Cardiac muscle cell (in vitro differentiated cells and primary cell): ENCODE results near the gene PPHLN1. TPM values are rescaled to one million over a fixed set of nuclear protein-coding genes. Genes with fewer than 3 reads are reported as not detected.
A peak's percentile ranks its signal among the peaks of the same experiment; 100 is the strongest.

Experiments
- DNase-seq, 2 donors: peaks; one replicate each; pipeline versions ENCODE4 v3.0.0 to v3.0.0-alpha.2; 2010 to 2017; ENCODE audit warnings: low read depth in 1 of 2, low spot score in 1 of 2
- H3K27ac ChIP-seq: fragments of 200-600 bp; sonication (generic); 2 replicates; pipeline ENCODE4 v1.5.1; 2016
- H3K27me3 ChIP-seq: fragments of 200-600 bp; sonication (generic); 2 replicates; pipeline ENCODE4 v1.6.0; 2016; ENCODE audit warnings: control low read depth
- H3K36me3 ChIP-seq: fragments of 200-600 bp; sonication (generic); 2 replicates; pipeline ENCODE4 v1.5.1; 2016; ENCODE audit warnings: control low read depth
- H3K4me1 ChIP-seq: fragments of 200-600 bp; sonication (generic); 2 replicates; pipeline ENCODE4 v1.8.1; 2017; ENCODE audit warnings: low read depth, mild to moderate bottlenecking, mixed run types
- H3K4me3 ChIP-seq: fragments of 200-600 bp; sonication (generic); 2 replicates; pipeline ENCODE4 v1.5.1; 2016; ENCODE audit warnings: mild to moderate bottlenecking
- H3K9me3 ChIP-seq: fragments of 200-600 bp; sonication (generic); 2 replicates; pipeline ENCODE4 v1.5.1; 2017; ENCODE audit warnings: low read depth, mild to moderate bottlenecking, control low read depth
- CTCF ChIP-seq: IDR thresholded peaks from 2 replicates; pipeline ENCODE4 v1.5.1; 2012; ENCODE audit warnings: low read depth, mild to moderate bottlenecking, low read length
- polyA plus RNA-seq: library from polyadenylated mRNA; unstranded; fragments of >200 nt; fragmentation: Nextera tagmentation; extraction: Ambion mirVana; gene quantifications from 2 replicates; pipeline ENCODE4 v1.2.1, GENCODE V29; 2016
- total RNA-seq: library from RNA; depleted of rRNA; stranded (reverse); fragments of >200 nt; gene quantifications from 2 replicates; pipeline ENCODE4 v1.2.3, GENCODE V29; 2016

PPHLN1 gene
- total and polyA plus RNA-seq, 2 experiments from 2014 or later: 70.6 to 77.6 TPM

- no peaks in the 10 kb centered on the region for H3K27me3 ChIP-seq
- H3K36me3 ChIP-seq: no peaks in the 10 kb centered on the region
- no peak for TF ChIP-seq CTCF
- H3K27ac ChIP-seq: peak overlapping the region; percentile 95
- no peaks in the 10 kb centered on the region for H3K9me3 ChIP-seq
- H3K4me3 ChIP-seq: no peak overlapping the region
- DNase-seq: no peak
- peaks cover 33% of the 10 kb centered on the region for H3K4me1 ChIP-seq
Measured at GRCh38 chr12:42486407-42486806, 160.4 kb downstream of the PPHLN1 start.

GRCh38 chr12:42490261-42490842 is 164.4 kb downstream of the PPHLN1 start:
- Histone ChIP-seq H3K4me3 (no peak overlapping the region), H3K27me3 (no peaks in the 10 kb centered on the region), H3K36me3 (no peaks in the 10 kb centered on the region), H3K27ac (peak overlapping the region; percentile 22), H3K4me1 (peaks cover 48% of the 10 kb centered on the region), H3K9me3 (no peaks in the 10 kb centered on the region)
- DNase-seq: no peak
- TF ChIP-seq CTCF: no peak

Other genes starting within 250 kb of the PPHLN1 start
- 9.4 and 15.6 TPM in 2 replicates for gene GXYLT1, start 181.3 kb upstream of the PPHLN1 start, total RNA-seq
- gene GXYLT1, start 181.3 kb upstream of the PPHLN1 start, polyA plus RNA-seq: 6.9 and 8.7 TPM in 2 replicates
- gene YAF2, start 87.9 kb upstream of the PPHLN1 start, total RNA-seq: 26.9 and 59.8 TPM in 2 replicates
- 39.3 and 54.5 TPM in 2 replicates for gene YAF2, start 87.9 kb upstream of the PPHLN1 start, polyA plus RNA-seq
- gene ZCRB1, start 73 bp upstream of the PPHLN1 start, total RNA-seq: 30.2 and 30.4 TPM in 2 replicates
- 135 and 140 TPM in 2 replicates for gene ZCRB1, start 73 bp upstream of the PPHLN1 start, polyA plus RNA-seq